Endothelial cell of umbilical vein (primary cell): ENCODE results near the gene PDHB. TPM values are rescaled to one million over a fixed set of nuclear protein-coding genes. Genes with fewer than 3 reads are reported as not detected.

Source experiments
- BruUV-seq: library from RNA; stranded (reverse); fragments of 400-500 nt; replicated peaks from 2 replicates; lab custom pipeline; 2021; lab: Mats Ljungman, UMichigan
- CTCF ChIA-PET: fragments of 300-600, 350-600 bp; sonication (Branson Sonifier 250); formaldehyde crosslinking; loops from one replicate; lab custom pipeline; 2021; ENCODE audit warnings: antibody characterized with exemption, inconsistent platforms; lab: Charles Lee
- POLR2A ChIA-PET: fragments of 300-600, 350-600 bp; sonication (Branson Sonifier 250); formaldehyde crosslinking; loops from one replicate; lab custom pipeline; 2021; ENCODE audit warnings: antibody characterized with exemption, inconsistent platforms; lab: Charles Lee
- DNase-seq: peaks from one replicate; pipeline ENCODE4 v3.0.0-alpha.2; 2011; ENCODE audit warnings: low read depth, low spot score
- FAIRE-seq: peaks from 2 replicates; lab custom pipeline; 2011; peaks lifted over from hg19 to GRCh38; lab: Jason Lieb, UNC
- H2AFZ ChIP-seq: 2 replicates; pipeline ENCODE4 v1.6.0; 2012; ENCODE audit warnings: low read depth, low read length, control low read depth, inconsistent platforms
- H3K27ac ChIP-seq: 2 replicates; pipeline ENCODE4 v1.5.1; 2011; ENCODE audit warnings: low read depth, mild to moderate bottlenecking, control low read depth, low read length, moderate library complexity; ENCODE audit not compliant: insufficient read depth
- H3K27me3 ChIP-seq, 2 experiments: 2 replicates each; pipeline versions ENCODE4 v1.6.0 to v1.6.1; 2011; ENCODE audit warnings: low read length in 2 of 2, mixed read lengths in 1 of 2; ENCODE audit not compliant: control insufficient read depth in 2 of 2, insufficient read depth in 2 of 2
- H3K36me3 ChIP-seq, 2 experiments: 2 replicates in 1 of 2; 3 replicates in 1 of 2; pipeline ENCODE4 v1.5.1; 2011; ENCODE audit warnings: low read length in 2 of 2, mild to moderate bottlenecking in 1 of 2, moderate library complexity in 1 of 2; ENCODE audit not compliant: control insufficient read depth in 2 of 2, insufficient read depth in 2 of 2; ENCODE audit errors: extremely low read depth in 1 of 2
- H3K4me1 ChIP-seq: 3 replicates; pipeline ENCODE4 v1.5.1; 2011; ENCODE audit warnings: mild to moderate bottlenecking, low read length; ENCODE audit not compliant: control insufficient read depth, insufficient read depth; ENCODE audit errors: extremely low read depth
- H3K4me2 ChIP-seq: 2 replicates; pipeline ENCODE4 v1.6.1; 2011; ENCODE audit warnings: low read length, control low read depth, mixed read lengths; ENCODE audit not compliant: insufficient read depth
- H3K4me3 ChIP-seq, 3 experiments: fragments of 200-600 bp in 1 of 3; sonication (generic), shearing (Covaris generic) in 1 of 3; replicated peaks in 1 of 3; 2 replicates each; pipeline ENCODE4 v1.5.1; 2011 to 2016; ENCODE audit warnings: control low read depth in 3 of 3, low read length in 3 of 3, mild to moderate bottlenecking in 2 of 3, inconsistent platforms in 1 of 3, low read depth in 1 of 3, moderate library complexity in 1 of 3; ENCODE audit not compliant: insufficient read depth in 1 of 3
- H3K79me2 ChIP-seq: 2 replicates; pipeline ENCODE4 v1.6.0; 2012; ENCODE audit warnings: low read length, inconsistent platforms; ENCODE audit not compliant: control insufficient read depth, insufficient read depth
- H3K9ac ChIP-seq: replicated peaks from 2 replicates; pipeline ENCODE3; 2011; ENCODE audit warnings: low read length, control low read depth; ENCODE audit not compliant: insufficient read depth; ENCODE audit errors: extremely low read depth
- H3K9me1 ChIP-seq: replicated peaks from 3 replicates; pipeline ENCODE4 v1.6.0; 2011; ENCODE audit warnings: mild to moderate bottlenecking, low read length; ENCODE audit not compliant: control insufficient read depth, insufficient read depth; ENCODE audit errors: extremely low read depth
- H3K9me3 ChIP-seq: replicated peaks from 2 replicates; pipeline ENCODE4 v1.5.1; 2012; ENCODE audit warnings: low read length, inconsistent platforms; ENCODE audit not compliant: control insufficient read depth, insufficient read depth
- H4K20me1 ChIP-seq: replicated peaks from 2 replicates; pipeline ENCODE3; 2011; ENCODE audit warnings: mild to moderate bottlenecking, low read length; ENCODE audit not compliant: control insufficient read depth, insufficient read depth; ENCODE audit errors: extremely low read depth
- EZH2 ChIP-seq: IDR thresholded peaks from 2 replicates; pipeline ENCODE4 v1.6.1; 2012; ENCODE audit warnings: borderline replicate concordance, low read depth, mild to moderate bottlenecking, moderate library complexity, low read length, inconsistent platforms; ENCODE audit not compliant: severe bottlenecking
- FOS ChIP-seq: IDR thresholded peaks from 2 replicates; pipeline ENCODE4 v1.6.1; 2011; ENCODE audit warnings: mild to moderate bottlenecking, low read length, moderate library complexity, borderline replicate concordance; ENCODE audit not compliant: insufficient read depth
- GATA2 ChIP-seq: IDR thresholded peaks from 2 replicates; pipeline ENCODE4 v1.7.0; 2011; ENCODE audit warnings: low read depth, mild to moderate bottlenecking, moderate library complexity, mixed read lengths, low read length; ENCODE audit not compliant: insufficient read length, insufficient read depth
- JUN ChIP-seq: IDR thresholded peaks from 2 replicates; pipeline ENCODE4 v1.6.1; 2011; ENCODE audit warnings: borderline replicate concordance, low read depth; ENCODE audit not compliant: insufficient read length, insufficient read depth
- MYC ChIP-seq: IDR thresholded peaks from one replicate; pipeline ENCODE4 v1.6.1; 2011; ENCODE audit warnings: mild to moderate bottlenecking, low read depth, low read length
- POLR2A ChIP-seq: IDR thresholded peaks from 2 replicates; pipeline ENCODE4 v1.6.1; 2012; ENCODE audit warnings: low read depth, mild to moderate bottlenecking, control low read depth, low read length
- POLR2AphosphoS5 ChIP-seq: IDR thresholded peaks from 2 replicates; pipeline ENCODE4 v1.6.1; 2012; ENCODE audit warnings: low read depth, mild to moderate bottlenecking, control low read depth, low read length, moderate library complexity; ENCODE audit not compliant: insufficient read depth
- dilution Hi-C: fragments of 300-500 bp; cut with MboI; formaldehyde crosslinking; loops from one replicate; pipeline ENCODE4 v1.15.0; 2019; ENCODE audit warnings: low sequenced_read_pairs; ENCODE audit not compliant: extremely low pct_ligation_motif_present
- intact Hi-C: fragments of 100-400 bp; cut with micrococcal nuclease; formaldehyde crosslinking; loops from one replicate; pipeline ENCODE4 v1.10.0; 2022
- polyA plus RNA-seq, 4 experiments: library from polyadenylated mRNA; depleted of rRNA in 3 of 4; stranded (reverse) in 3 of 4; unstranded in 1 of 4; fragments of >200 nt; gene quantifications; 2 replicates each; pipeline versions ENCODE4 v1.2.1 to v1.2.3, GENCODE V29; 2011 to 2012; ENCODE audit warnings: missing spikeins in 1 of 4
- total RNA-seq: library from RNA; stranded (reverse); gene quantifications from 2 replicates; pipeline ENCODE4 v1.2.3, GENCODE V29; 2021
- TF ChIP-seq, protein P1 (sequence below), 2 donors: IDR thresholded peaks; 1 replicate in 1 of 2; 2 replicates in 1 of 2; pipeline ENCODE4 v1.5.1; 2011; ENCODE audit warnings: low read length in 2 of 2, mild to moderate bottlenecking in 2 of 2, moderate library complexity in 2 of 2, control low read depth in 1 of 2, inconsistent platforms in 1 of 2, low read depth in 1 of 2; ENCODE audit not compliant: insufficient read depth in 1 of 2; ENCODE audit errors: extremely low read depth in 1 of 2
- TF ChIP-seq, protein P2 (sequence below): IDR thresholded peaks from 2 replicates; pipeline ENCODE4 v1.6.1; 2011; ENCODE audit not compliant: insufficient read depth, insufficient read length

The PDHB gene
- total and polyA plus RNA-seq, 2 donors (not counting 3 experiments of a cell fraction or from before 2014, with no cell fraction given): 50.8 to 60.8 TPM

GRCh38 chr3:58411036-58411435 is 22.6 kb downstream of the PDHB start:
- H3K9me1 ChIP-seq: no peaks in the 10 kb centered on the region
- TF ChIP-seq FOS (no peak), POLR2AphosphoS5 (no peak), POLR2A (no peak), GATA2 (no peak), JUN (no peak), EZH2 (no peak), MYC (no peak)
- TF ChIP-seq, protein P1, sequence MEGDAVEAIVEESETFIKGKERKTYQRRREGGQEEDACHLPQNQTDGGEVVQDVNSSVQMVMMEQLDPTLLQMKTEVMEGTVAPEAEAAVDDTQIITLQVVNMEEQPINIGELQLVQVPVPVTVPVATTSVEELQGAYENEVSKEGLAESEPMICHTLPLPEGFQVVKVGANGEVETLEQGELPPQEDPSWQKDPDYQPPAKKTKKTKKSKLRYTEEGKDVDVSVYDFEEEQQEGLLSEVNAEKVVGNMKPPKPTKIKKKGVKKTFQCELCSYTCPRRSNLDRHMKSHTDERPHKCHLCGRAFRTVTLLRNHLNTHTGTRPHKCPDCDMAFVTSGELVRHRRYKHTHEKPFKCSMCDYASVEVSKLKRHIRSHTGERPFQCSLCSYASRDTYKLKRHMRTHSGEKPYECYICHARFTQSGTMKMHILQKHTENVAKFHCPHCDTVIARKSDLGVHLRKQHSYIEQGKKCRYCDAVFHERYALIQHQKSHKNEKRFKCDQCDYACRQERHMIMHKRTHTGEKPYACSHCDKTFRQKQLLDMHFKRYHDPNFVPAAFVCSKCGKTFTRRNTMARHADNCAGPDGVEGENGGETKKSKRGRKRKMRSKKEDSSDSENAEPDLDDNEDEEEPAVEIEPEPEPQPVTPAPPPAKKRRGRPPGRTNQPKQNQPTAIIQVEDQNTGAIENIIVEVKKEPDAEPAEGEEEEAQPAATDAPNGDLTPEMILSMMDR (IDR thresholded peaks at IDR 0.05; ENCODE audit: extremely low read depth in 1 of 2, insufficient read depth in 1 of 2, low read depth in 1 of 2, low read length in 2 of 2): no peak
- TF ChIP-seq, protein P2, sequence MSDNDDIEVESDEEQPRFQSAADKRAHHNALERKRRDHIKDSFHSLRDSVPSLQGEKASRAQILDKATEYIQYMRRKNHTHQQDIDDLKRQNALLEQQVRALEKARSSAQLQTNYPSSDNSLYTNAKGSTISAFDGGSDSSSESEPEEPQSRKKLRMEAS: no peak
- H4K20me1 ChIP-seq: no peaks in the 10 kb centered on the region
- DNase-seq: no peak
- no peaks in the 10 kb centered on the region for H3K9me3 ChIP-seq
- no peak overlapping the region for H3K4me2 ChIP-seq
- H3K4me3 ChIP-seq: no peak overlapping the region
- peaks cover 0 to 8% of the 10 kb centered on the region in 2 experiments for H3K36me3 ChIP-seq
- intact Hi-C loops: no loop called here
- H3K9ac ChIP-seq: no peak overlapping the region
- H3K4me1 ChIP-seq: no peaks in the 10 kb centered on the region
- dilution Hi-C loops: no loop called here
- H3K27ac ChIP-seq: no peak overlapping the region
- ChIA-PET POLR2A (no interaction called here), CTCF (interaction anchor here (0.9 to 3.0 kb wide), 3 partner anchors 74 to 104 kb away, joined by 4 to 8 read pairs (median 5); no protein-coding TSS in a partner anchor)
- H3K79me2 ChIP-seq: no peaks in the 10 kb centered on the region
- BruUV-seq: no TSS peak
- no peak overlapping the region for H2AFZ ChIP-seq
- no peaks in the 10 kb centered on the region for H3K27me3 ChIP-seq
- no peak for FAIRE-seq
